ENCODE data around the gene TBX19.

- no peak for TF ChIP-seq POLR2A (IDR thresholded peaks at IDR 0.05)
- TF ChIP-seq, protein P1, sequence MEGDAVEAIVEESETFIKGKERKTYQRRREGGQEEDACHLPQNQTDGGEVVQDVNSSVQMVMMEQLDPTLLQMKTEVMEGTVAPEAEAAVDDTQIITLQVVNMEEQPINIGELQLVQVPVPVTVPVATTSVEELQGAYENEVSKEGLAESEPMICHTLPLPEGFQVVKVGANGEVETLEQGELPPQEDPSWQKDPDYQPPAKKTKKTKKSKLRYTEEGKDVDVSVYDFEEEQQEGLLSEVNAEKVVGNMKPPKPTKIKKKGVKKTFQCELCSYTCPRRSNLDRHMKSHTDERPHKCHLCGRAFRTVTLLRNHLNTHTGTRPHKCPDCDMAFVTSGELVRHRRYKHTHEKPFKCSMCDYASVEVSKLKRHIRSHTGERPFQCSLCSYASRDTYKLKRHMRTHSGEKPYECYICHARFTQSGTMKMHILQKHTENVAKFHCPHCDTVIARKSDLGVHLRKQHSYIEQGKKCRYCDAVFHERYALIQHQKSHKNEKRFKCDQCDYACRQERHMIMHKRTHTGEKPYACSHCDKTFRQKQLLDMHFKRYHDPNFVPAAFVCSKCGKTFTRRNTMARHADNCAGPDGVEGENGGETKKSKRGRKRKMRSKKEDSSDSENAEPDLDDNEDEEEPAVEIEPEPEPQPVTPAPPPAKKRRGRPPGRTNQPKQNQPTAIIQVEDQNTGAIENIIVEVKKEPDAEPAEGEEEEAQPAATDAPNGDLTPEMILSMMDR (IDR thresholded peaks at IDR 0.05), result no peak
Observed at GRCh38 chr1:168243636-168244212, 37.0 kb upstream of the TBX19 start.
